ENCODE results near the gene POLG. TPM values are rescaled to one million over a fixed set of nuclear protein-coding genes. Genes with fewer than 3 reads are reported as not detected.

Gene POLG
- total and polyA plus RNA-seq, 2 of the 13 experiments (the other 11 are each of a cell fraction or from before 2014, with no cell fraction given) = 26.6 to 35.5 TPM

- TF ChIP-seq ZNF275 (CRISPR knock-in tag; IDR thresholded peaks at IDR 0.05; ENCODE audit: borderline replicate concordance) = no peak
Measured at GRCh38 chr15:89307791-89308190, 26.8 kb downstream of the POLG start (continued).

- FAIRE-seq (no peak), DNase-seq (ENCODE audit: low spot score) (no peak), ATAC-seq (no peak)
- H2AFZ ChIP-seq (ENCODE audit: low read length) = no peak overlapping the region
- BruUV-seq (replicated peaks) = no TSS peak
- no peak overlapping the region for H3K4me3 ChIP-seq (replicated peaks in 1 of 3; ENCODE audit: insufficient read depth in 1 of 3, low read depth in 2 of 3, low read length in 3 of 3)
- H3K4me1 ChIP-seq (ENCODE audit: insufficient read depth, low read length) = no peaks in the 10 kb centered on the region
- H3K36me3 ChIP-seq (replicated peaks in 1 of 2; ENCODE audit: control insufficient read depth in 1 of 2, insufficient read depth in 2 of 2, low read length in 2 of 2) = peaks cover 8 to 49% of the 10 kb centered on the region in 2 experiments
- H3K9ac ChIP-seq (ENCODE audit: insufficient read depth, low read depth, low read length) = no peak overlapping the region
- in situ Hi-C loops (cut with HindIII; ENCODE audit: extremely low pct_ligation_motif_present, low pct_unique_long_range_greater_than_20kb) = no loop called here
- no peaks in the 10 kb centered on the region for H3K27me3 ChIP-seq (ENCODE audit: control insufficient read depth in 1 of 2, insufficient read depth in 2 of 2, low read length in 2 of 2)
- intact Hi-C loops (cut with micrococcal nuclease; ENCODE audit: unreplicated experiment) = loop anchor here (10.0 kb wide), 1 partner anchor 102 kb away; no protein-coding TSS in a partner anchor
- no peak overlapping the region for H3K27ac ChIP-seq (ENCODE audit: extremely low read length, insufficient read depth, low read length)
- H3K4me2 ChIP-seq (ENCODE audit: low read depth, low read length) = no peak overlapping the region
- no peak for TF ChIP-seq PBX2 (CRISPR knock-in tag; IDR thresholded peaks at IDR 0.05)
- TF ChIP-seq ZBTB43 (CRISPR knock-in tag; conservative IDR thresholded peaks at IDR 0.05) = no peak
- TF ChIP-seq MXI1 (IDR thresholded peaks at IDR 0.05; ENCODE audit: borderline replicate concordance, low read depth, low read length) = no peak
- no peak for TF ChIP-seq ZMYM4 (CRISPR knock-in tag; IDR thresholded peaks at IDR 0.05)
- TF ChIP-seq CAMTA2 (CRISPR knock-in tag; IDR thresholded peaks at IDR 0.05; ENCODE audit: borderline replicate concordance) = no peak
- no peak for TF ChIP-seq MEIS1 (CRISPR knock-in tag; IDR thresholded peaks at IDR 0.05; ENCODE audit: borderline replicate concordance)
- no peak for TF ChIP-seq PRMT3 (CRISPR knock-in tag; IDR thresholded peaks at IDR 0.05; ENCODE audit: borderline replicate concordance, low read depth)
- TF ChIP-seq ZNF446 (CRISPR knock-in tag; IDR thresholded peaks at IDR 0.05) = no peak
- no peak for TF ChIP-seq MXD1 (CRISPR knock-in tag; IDR thresholded peaks at IDR 0.05)
- no peak for TF ChIP-seq XRCC5 (optimal IDR thresholded peaks at IDR 0.05; ENCODE audit: low read length)
- TF ChIP-seq REXO4 (CRISPR knock-in tag; IDR thresholded peaks at IDR 0.05; ENCODE audit: borderline replicate concordance) = no peak
- TF ChIP-seq RBFOX2 (IDR thresholded peaks at IDR 0.05; ENCODE audit: low read depth, low read length) = no peak
- TF ChIP-seq ZNF749 (CRISPR knock-in tag; IDR thresholded peaks at IDR 0.05; ENCODE audit: borderline replicate concordance) = no peak
- TF ChIP-seq FOXC1 (CRISPR knock-in tag; IDR thresholded peaks at IDR 0.05; ENCODE audit: borderline replicate concordance) = no peak
- TF ChIP-seq CEBPG (CRISPR knock-in tag; IDR thresholded peaks at IDR 0.05) = no peak
- no peak for TF ChIP-seq AHR (CRISPR knock-in tag; IDR thresholded peaks at IDR 0.05)
- H3K79me2 ChIP-seq (ENCODE audit: insufficient read depth, low read length) = no peaks in the 10 kb centered on the region
- POLR2A ChIA-PET = interaction anchor here (1.1 kb wide), 1 partner anchor 9 kb away, joined by 3 read pairs; no protein-coding TSS in a partner anchor
- H3K9me3 ChIP-seq (ENCODE audit: low read length) = no peaks in the 10 kb centered on the region
- H4K20me1 ChIP-seq (ENCODE audit: insufficient read depth, low read length) = no peaks in the 10 kb centered on the region
- CTCF ChIA-PET (ENCODE audit: low intra/inter-chr PET ratio, low total read pairs) = no interaction called here
- WGBS (ENCODE audit: low lambda C conversion rate) = 100% methylated on average over 2 of the region's 2 CpGs
Measured at GRCh38 chr15:89307046-89307587, 27.5 kb downstream of the POLG start.

All from HepG2 (cell line).